ENCODE results near the gene PRKCA.

DNA sequence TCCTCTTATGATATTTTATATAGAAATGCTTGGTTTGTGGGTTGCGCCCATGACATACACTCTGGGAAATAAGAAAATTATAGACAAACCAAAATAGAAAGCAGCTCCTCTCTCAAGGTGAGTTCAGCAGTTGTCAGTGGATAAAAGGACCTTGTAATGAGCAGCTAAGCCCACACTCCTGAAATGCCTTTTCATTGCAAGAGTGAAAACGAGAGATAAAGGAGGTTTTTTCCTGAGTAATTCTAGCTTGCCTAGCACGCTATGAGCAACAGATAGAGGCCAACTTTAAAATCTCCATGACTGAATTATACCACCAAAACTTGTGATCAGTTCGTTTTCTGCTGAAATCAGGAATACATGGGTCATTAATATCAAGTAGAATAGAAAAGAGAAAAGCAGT is 270.7 kb downstream of the PRKCA start:
- TF ChIP-seq POLR2AphosphoS5 (IDR thresholded peaks at IDR 0.05) (no peak), POLR2A (IDR thresholded peaks at IDR 0.05) (no peak)
- TF ChIP-seq, protein P1, sequence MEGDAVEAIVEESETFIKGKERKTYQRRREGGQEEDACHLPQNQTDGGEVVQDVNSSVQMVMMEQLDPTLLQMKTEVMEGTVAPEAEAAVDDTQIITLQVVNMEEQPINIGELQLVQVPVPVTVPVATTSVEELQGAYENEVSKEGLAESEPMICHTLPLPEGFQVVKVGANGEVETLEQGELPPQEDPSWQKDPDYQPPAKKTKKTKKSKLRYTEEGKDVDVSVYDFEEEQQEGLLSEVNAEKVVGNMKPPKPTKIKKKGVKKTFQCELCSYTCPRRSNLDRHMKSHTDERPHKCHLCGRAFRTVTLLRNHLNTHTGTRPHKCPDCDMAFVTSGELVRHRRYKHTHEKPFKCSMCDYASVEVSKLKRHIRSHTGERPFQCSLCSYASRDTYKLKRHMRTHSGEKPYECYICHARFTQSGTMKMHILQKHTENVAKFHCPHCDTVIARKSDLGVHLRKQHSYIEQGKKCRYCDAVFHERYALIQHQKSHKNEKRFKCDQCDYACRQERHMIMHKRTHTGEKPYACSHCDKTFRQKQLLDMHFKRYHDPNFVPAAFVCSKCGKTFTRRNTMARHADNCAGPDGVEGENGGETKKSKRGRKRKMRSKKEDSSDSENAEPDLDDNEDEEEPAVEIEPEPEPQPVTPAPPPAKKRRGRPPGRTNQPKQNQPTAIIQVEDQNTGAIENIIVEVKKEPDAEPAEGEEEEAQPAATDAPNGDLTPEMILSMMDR (IDR thresholded peaks at IDR 0.05): no peak
